Cardiac muscle cell (in vitro differentiated cells and primary cell): ENCODE data around the gene PC. TPM values are rescaled to one million over a fixed set of nuclear protein-coding genes. Genes with fewer than 3 reads are reported as not detected.

Experiments used
- DNase-seq, 2 donors: peaks; one replicate each; pipeline versions ENCODE4 v3.0.0 to v3.0.0-alpha.2; 2010 to 2017; ENCODE audit warnings: low read depth in 1 of 2, low spot score in 1 of 2
- H3K27ac ChIP-seq: fragments of 200-600 bp; sonication (generic); 2 replicates; pipeline ENCODE4 v1.5.1; 2016
- H3K27me3 ChIP-seq: fragments of 200-600 bp; sonication (generic); 2 replicates; pipeline ENCODE4 v1.6.0; 2016; ENCODE audit warnings: control low read depth
- H3K36me3 ChIP-seq: fragments of 200-600 bp; sonication (generic); 2 replicates; pipeline ENCODE4 v1.5.1; 2016; ENCODE audit warnings: control low read depth
- H3K4me1 ChIP-seq: fragments of 200-600 bp; sonication (generic); 2 replicates; pipeline ENCODE4 v1.8.1; 2017; ENCODE audit warnings: low read depth, mild to moderate bottlenecking, mixed run types
- H3K4me3 ChIP-seq: fragments of 200-600 bp; sonication (generic); 2 replicates; pipeline ENCODE4 v1.5.1; 2016; ENCODE audit warnings: mild to moderate bottlenecking
- H3K9me3 ChIP-seq: fragments of 200-600 bp; sonication (generic); 2 replicates; pipeline ENCODE4 v1.5.1; 2017; ENCODE audit warnings: low read depth, mild to moderate bottlenecking, control low read depth
- polyA plus RNA-seq: library from polyadenylated mRNA; unstranded; fragments of >200 nt; fragmentation: Nextera tagmentation; extraction: Ambion mirVana; gene quantifications from 2 replicates; pipeline ENCODE4 v1.2.1, GENCODE V29; 2016
- total RNA-seq: library from RNA; depleted of rRNA; stranded (reverse); fragments of >200 nt; gene quantifications from 2 replicates; pipeline ENCODE4 v1.2.3, GENCODE V29; 2016
- TF ChIP-seq, protein P1 (sequence below): IDR thresholded peaks from 2 replicates; pipeline ENCODE4 v1.5.1; 2012; ENCODE audit warnings: low read depth, mild to moderate bottlenecking, low read length

PC gene
- total and polyA plus RNA-seq, 2 experiments from 2014 or later = 20.5 to 30.7 TPM

DNA sequence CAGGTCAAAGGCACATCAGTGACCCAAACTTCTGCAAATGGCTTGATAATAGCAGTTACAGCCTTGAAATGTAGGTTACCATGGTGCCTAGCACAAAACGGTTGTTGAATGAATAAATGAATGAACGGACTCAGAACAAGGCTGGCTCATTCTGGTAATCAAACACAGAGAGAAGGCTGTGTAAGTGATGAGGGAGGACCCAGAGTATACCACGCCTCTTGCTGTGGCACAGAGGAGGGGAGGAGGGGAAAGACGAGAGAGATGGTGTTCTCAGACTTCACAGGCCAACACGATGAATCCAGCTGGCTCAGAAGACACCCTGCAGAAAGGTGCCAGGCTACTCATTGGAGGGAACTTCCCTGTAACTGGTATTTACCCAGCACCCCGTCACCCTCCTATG lies 38.3 kb downstream of the PC start:
- H3K4me1 ChIP-seq = peaks cover 6% of the 10 kb centered on the region
- H3K9me3 ChIP-seq = no peaks in the 10 kb centered on the region
- H3K27me3 ChIP-seq = no peaks in the 10 kb centered on the region
- DNase-seq = no peak
- H3K36me3 ChIP-seq = no peaks in the 10 kb centered on the region
- TF ChIP-seq, protein P1, sequence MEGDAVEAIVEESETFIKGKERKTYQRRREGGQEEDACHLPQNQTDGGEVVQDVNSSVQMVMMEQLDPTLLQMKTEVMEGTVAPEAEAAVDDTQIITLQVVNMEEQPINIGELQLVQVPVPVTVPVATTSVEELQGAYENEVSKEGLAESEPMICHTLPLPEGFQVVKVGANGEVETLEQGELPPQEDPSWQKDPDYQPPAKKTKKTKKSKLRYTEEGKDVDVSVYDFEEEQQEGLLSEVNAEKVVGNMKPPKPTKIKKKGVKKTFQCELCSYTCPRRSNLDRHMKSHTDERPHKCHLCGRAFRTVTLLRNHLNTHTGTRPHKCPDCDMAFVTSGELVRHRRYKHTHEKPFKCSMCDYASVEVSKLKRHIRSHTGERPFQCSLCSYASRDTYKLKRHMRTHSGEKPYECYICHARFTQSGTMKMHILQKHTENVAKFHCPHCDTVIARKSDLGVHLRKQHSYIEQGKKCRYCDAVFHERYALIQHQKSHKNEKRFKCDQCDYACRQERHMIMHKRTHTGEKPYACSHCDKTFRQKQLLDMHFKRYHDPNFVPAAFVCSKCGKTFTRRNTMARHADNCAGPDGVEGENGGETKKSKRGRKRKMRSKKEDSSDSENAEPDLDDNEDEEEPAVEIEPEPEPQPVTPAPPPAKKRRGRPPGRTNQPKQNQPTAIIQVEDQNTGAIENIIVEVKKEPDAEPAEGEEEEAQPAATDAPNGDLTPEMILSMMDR = no peak
- H3K27ac ChIP-seq = no peak overlapping the region
- H3K4me3 ChIP-seq = no peak overlapping the region

DNA sequence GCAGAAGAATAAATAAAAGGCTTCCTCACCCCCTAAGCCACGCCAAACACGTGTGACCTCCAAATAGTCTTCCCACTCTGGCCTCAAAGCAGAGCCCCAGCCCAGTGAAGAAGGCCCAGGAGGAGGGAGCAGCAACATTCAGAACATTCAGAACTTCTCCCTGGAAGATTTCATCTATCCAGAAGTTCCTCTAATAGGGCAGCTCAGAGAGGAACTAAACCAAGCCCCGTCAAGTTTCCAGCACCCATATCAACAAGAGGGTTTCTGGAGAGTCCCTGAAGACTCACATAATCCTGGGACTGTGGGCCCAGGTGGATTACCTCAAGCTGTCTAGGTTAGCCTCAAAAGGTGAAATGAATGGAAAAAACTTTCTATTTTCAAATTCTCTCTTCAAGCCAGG lies 39.4 kb downstream of the PC start:
- TF ChIP-seq, protein P1 = no peak
- peaks cover 6% of the 10 kb centered on the region for H3K4me1 ChIP-seq
- H3K27ac ChIP-seq = no peak overlapping the region
- no peaks in the 10 kb centered on the region for H3K36me3 ChIP-seq
- H3K27me3 ChIP-seq = no peaks in the 10 kb centered on the region
- H3K9me3 ChIP-seq = no peaks in the 10 kb centered on the region
- no peak overlapping the region for H3K4me3 ChIP-seq
- no peak for DNase-seq

DNA sequence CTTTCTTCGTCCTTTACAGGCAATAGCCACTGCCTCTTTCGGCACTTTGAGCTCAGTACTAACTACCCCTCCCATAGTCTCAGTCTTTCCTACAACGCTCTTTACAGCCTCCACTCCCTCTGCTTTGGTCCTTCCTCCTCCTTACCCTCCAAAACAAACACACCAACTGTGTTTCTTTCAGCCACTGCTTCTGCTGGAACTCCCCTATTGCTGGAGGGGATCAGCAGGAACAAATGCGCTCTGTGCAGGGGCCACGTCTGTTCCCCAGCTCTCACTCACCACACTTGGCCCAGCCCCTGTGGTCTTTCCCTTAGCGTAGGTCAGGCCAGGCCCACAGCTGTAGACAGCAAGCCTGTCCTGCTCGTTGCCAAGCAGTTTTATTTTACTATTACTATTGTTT lies 42.3 kb downstream of the PC start:
- Histone ChIP-seq H3K4me3 (no peak overlapping the region), H3K27ac (no peak overlapping the region), H3K27me3 (no peaks in the 10 kb centered on the region), H3K36me3 (no peaks in the 10 kb centered on the region), H3K4me1 (peaks cover 6% of the 10 kb centered on the region), H3K9me3 (no peaks in the 10 kb centered on the region)
- no peak for DNase-seq
- TF ChIP-seq, protein P1 = no peak

DNA sequence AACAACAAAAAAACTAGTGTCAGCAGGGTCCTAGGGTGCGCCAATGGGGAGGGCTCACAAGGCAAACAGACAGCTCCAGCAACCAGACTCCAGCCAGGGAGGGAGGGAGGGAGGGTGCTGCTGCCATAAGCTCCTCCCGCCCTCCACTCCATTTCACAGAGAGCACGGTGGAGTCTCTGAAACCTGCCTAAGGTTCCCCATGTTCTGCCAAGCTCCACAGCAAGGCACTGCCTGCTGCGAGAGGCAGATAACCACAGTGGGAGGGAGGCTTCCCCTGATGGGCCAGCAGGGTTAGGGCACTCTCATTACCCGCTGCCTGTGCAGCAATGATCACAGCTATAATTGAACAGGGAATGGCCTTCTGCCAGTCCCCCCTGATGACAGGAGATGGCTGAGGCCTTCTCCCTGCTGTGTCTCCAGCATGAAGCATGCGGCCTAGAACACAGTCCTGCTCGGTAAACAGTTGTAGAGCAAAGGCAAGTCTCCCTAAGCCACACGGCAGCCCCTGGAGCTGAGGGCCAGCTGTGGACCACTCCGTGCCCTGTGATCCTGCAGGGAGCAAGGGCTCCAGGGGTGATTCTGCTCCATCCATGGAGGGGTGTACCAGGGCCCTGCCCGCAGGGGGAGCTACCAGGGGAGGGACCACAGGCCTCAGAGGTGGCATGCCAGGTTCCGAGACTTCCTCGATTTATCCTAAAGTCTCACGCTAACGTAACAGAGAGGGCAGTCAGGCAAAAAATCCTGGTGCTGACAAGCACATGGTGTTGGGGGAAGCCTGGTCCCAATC lies 42.9 kb downstream of the PC start:
- TF ChIP-seq, protein P1 = no peak
- DNase-seq = no peak
- H3K27me3 ChIP-seq = no peaks in the 10 kb centered on the region
- H3K27ac ChIP-seq = no peak overlapping the region
- H3K4me3 ChIP-seq = no peak overlapping the region
- H3K9me3 ChIP-seq = no peaks in the 10 kb centered on the region
- peaks cover 6% of the 10 kb centered on the region for H3K4me1 ChIP-seq
- H3K36me3 ChIP-seq = no peaks in the 10 kb centered on the region

DNA sequence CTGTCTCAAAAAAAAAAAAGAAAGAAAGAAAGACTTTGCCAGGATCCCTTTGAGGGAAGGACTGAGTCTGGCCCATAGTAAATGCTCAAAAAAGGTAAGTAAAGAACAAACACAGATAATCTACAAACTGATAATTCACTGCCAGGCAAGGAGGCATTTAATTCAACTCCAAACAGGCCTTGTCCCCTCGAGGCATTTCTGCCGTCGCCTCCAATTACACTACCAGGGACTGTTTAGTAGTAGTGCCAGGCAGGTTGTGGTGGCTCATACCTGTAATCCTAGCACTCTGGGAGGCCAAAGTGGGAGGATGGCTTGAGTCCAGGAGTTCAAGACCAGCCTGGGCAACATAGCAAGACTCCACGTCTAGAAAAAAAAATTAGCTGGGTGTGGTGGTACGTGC lies 43.7 kb downstream of the PC start:
- no peaks in the 10 kb centered on the region for H3K36me3 ChIP-seq
- TF ChIP-seq, protein P1 = no peak
- no peak overlapping the region for H3K27ac ChIP-seq
- no peak for DNase-seq
- no peaks in the 10 kb centered on the region for H3K9me3 ChIP-seq
- H3K4me3 ChIP-seq = no peak overlapping the region
- no peaks in the 10 kb centered on the region for H3K27me3 ChIP-seq
- peaks cover 6% of the 10 kb centered on the region for H3K4me1 ChIP-seq
